GM18873 (cell line): ENCODE measurements around the gene SEPTIN8.
"Not testable (repeated sequence)": the region's sequence is repeated elsewhere in the genome, so short reads cannot be mapped to it uniquely, and the experiment has no call there.

Experiments used
- ATAC-seq: cut with Tn5 transposase; IDR thresholded peaks from one replicate; pipeline ENCODE4 v1.9.1; 2021; ENCODE audit warnings: mild to moderate bottlenecking, moderate library complexity, moderate number of reproducible peaks; ENCODE audit not compliant: unreplicated experiment, low FRiP score

SEPTIN8 gene

DNA sequence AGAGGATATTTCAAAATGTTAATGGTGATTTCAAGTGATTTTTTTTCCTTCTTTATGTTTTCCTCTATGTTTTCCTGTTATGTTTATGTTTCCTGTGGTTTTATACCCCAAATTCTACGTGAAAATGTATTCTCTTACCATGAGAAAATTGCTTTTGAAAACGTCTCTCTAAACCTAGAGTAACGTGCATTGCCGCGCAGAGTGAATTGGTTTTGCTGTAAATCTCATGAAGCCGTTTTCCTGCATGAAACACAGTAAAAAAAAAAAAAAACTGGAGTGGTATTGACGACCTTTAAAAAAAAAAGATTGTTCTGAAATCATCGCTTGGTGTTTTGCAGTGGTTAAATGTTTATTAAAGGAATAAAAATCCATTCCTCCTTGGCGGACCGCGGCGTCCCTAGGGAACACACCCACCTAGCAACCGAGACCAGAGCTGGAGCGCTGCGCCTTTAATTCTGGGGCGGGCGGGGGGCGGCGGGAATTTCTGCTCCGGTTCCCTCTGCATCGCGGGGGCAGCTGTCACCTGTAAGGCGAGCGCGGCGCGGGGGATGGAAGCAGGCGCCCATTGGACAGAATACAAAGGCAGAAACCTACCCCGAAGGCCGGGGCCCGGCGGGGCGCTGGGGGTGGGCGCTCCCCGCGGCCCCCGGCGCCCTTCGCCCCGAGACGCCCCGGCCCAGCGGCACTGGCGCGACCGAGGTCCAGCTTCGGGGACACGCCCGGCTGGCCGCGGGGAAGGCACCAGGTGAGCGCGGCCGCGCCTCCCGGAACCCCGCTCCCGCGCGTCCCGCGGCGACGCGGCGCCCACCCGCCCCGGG, 36.0 kb upstream of the SEPTIN8 start, which contains the start of gene SOWAHA:
TSS of gene SOWAHA (plus strand) at position 522 of the 818 bp plus-strand sequence. CDS start 320 bp downstream, outside the sequence.
- no peak for ATAC-seq

DNA sequence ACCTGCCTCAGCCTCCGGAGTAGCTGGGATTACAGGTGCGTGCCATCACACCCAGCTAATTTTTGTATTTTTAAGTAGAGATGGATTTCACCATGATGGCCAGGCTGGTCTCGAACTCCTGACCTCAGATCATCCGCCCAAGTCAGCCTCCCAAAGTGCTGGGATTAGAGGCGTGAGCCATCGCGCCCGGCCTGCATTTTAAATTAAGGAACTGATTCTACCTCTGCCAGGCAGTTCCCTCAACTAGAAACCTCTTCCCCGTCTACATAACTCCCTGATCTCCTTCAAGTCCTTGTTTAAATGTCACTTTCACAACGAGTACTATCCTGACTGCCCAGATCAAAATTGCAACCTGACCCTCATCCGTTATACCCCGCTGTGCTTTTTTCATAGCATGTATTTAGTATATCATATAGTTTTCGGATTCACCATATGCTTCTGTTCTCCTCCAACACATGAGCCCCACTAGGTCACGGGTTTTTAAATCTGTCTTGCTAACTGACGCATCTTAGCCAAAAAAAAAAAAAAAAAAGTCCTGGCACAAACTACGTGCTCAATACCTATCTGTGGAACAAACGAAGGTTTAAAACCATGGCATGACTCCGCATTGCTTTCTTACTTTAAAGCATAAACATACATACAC, 35.2 kb upstream of the SEPTIN8 start:
- ATAC-seq = no peak

- no peak for ATAC-seq
Measured at GRCh38 chr5:132810605-132811004, 33.6 kb upstream of the SEPTIN8 start.

DNA sequence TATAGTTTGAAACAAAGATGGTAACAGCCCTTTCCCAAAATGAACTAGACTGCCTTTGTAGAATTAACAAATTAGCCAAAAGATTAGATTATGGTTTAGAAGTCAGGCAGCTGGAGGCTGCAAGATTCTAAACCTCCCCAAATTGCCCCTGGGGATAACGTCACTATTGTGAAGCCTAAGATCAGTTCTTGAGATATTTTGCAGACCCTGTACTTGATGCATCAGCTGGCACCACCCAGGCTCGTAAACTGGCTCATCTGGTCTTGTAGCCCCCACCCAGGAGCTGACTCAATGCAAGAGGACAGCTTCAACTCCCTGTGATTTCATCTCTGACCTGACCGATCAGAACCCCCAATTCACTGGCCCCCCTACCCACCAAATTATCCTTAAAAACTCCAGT, 31.8 kb upstream of the SEPTIN8 start:
- ATAC-seq = no peak

GRCh38 chr5:132808448-132808847, 31.4 kb upstream of the SEPTIN8 start:
- ATAC-seq = no peak

DNA sequence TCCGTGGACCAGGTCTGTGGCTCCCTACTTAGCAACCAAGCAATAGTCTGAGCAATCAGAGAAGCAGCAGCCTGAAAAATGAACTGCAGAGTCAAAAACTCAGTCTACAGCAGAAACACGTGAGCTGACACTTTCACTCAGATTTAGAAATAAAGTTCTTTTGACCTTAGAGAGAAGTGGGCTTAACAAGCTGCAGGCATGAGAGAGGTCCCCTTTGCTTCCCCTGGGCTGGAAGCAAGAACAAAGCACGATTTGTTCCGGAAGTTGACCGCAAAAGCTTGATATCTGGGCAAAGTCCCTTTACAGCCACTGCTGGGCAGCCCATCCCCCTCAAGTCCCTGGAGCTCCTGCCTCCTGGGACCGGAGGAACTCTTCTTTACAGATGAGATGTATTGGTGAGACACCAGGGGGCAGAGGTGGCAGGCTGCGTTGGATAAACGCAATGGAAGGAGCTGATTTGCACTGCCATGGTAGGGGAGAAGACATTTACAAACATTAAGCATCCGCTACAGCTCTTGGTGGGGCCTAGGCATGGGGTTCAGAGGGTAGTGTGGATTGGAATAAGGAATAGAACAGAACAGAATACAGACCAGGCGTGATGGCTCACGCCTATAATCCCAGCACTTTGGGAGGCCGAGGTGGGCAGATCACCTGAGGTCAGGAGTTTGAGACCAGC, 30.3 kb upstream of the SEPTIN8 start:
- no peak for ATAC-seq

- ATAC-seq = not testable (repeated sequence)
Measured at GRCh38 chr5:132806804-132807162, 29.7 kb upstream of the SEPTIN8 start.

- ATAC-seq = not testable (repeated sequence)
Measured at GRCh38 chr5:132805872-132806271, 28.8 kb upstream of the SEPTIN8 start.

GRCh38 chr5:132804219-132804618, 27.2 kb upstream of the SEPTIN8 start:
- ATAC-seq = not testable (repeated sequence)

DNA sequence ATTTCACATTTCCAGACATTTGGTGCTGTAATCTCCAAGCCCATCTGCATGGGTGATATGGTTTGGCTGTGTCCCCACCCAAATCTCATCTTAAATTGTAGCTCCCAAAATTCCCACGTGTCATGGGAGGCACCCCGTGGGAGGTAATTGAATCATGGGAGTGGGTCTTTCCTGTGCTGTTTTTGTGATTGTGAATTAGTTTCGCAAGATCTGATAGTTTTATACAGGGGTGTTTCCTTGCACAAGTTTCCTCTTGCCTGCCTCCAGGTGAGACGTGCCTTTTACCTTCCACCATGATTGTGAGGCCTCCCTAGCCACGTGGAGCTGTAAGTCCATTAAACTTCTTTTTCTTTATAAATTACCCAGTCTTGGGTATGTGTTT, 25.6 kb upstream of the SEPTIN8 start:
- ATAC-seq = not testable (repeated sequence)

DNA sequence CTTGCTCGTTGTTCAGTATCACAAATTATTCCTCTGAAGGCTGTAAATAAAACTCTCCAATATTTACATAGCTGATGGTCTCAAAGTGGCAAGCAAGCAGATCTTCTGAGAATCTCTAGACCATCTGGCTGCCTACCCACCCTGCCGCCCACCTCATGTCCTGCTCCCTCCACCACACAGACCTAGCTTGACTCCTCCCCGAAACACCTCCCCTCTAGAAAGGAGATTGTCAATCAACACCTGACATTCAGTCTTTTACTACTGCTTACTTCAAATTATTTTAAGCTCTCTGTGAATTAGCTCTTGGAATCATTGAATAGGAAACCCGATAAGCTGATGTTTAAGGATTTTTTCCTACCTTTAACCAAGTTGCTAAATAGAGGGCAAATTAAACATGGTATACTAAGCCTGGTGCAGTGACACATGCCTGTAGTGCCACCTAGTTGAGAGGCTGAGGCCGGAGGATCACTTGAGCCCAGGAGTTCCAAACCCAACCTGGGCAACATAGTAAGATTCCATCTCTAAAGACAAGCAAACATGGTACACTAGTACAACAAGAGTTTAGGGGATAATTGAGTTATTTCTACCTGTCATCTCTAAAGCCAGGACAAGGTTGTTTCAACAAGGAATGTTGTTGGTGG, 25.1 kb upstream of the SEPTIN8 start:
- no peak for ATAC-seq

GRCh38 chr5:132800545-132800944, 23.5 kb upstream of the SEPTIN8 start:
- ATAC-seq = no peak

DNA sequence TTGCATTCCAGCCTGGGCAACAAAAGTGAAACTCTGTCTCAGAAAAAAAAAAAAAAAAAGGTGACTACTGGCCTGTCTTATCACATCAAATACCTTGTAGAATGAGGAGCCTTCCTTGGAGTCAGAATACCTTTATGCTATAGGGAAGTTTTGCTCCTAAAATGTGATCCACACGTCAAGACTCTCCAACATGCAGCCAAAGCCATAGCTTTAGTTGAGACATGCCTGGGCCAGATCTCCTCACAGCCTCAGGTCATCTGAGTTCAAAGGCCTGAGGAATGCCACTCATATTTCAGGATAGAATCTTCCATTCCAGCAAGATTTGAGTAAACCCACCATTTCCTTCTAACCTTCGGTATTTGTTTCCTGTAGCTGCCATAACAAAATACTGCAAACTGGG, 22.4 kb upstream of the SEPTIN8 start:
- no peak for ATAC-seq

- no peak for ATAC-seq
Measured at GRCh38 chr5:132797651-132798050, 20.6 kb upstream of the SEPTIN8 start.

DNA sequence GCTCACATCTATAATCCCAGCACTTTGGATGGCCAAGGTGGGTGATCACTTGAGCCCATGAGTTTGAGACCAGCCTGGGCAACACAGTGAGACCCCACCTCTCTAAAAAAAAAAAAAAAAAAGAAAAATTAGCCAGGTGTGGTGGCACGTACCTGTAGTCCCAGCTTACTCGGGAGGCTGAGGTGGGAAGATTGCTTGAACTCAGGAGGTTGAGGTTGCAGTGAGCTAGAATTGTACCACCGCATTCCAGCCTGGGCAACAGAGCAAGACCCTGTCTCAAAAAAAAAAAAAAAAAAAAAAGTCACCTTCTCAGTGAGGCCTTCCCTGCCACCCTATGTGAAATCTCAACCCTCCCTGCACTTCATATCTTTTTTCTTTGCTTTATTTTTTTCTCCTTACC, 14.0 kb upstream of the SEPTIN8 start:
- no peak for ATAC-seq

- ATAC-seq = no peak
Measured at GRCh38 chr5:132790201-132790865, 13.3 kb upstream of the SEPTIN8 start.

DNA sequence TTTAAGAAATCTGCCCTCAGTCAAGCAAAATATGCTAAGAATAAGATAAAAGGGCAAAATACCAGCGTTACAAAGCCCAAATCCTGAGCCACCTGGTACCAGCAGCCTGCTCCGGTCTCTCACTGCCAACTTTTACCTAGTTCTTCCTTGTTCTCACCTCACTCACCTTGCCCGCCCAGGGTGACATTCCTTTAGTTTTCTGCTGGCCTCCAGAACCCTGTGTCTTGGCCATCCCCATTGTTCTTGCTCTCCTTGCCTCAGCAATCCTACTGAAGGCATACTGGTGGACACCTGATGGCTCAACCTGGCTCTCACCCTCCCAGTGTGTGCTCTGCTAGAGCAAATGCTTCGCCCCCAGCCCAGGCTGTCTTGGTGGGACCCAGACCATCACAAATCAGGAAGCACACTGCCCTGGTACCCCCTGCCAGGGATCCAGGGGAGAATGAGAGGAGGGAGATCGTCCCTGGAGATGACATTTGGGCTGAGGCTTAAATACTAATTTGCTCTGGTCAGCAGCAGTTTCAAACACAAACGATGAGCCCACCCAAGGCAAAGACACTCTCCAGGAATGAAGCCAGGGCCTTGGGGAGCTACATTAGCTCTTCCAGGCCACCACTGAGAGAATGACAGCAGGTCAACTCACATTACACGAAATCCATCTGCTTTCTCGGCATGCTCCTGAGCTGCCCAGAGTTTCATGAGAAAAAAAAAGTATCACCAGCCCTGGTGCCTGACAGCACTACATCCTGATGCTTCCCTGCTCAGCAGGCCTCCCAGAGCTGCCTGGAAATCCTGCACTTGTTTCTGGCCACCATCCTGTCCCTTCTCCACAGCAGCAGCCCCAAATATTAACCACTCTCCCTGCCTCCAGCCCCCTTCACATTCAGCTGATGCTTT, 12.2 kb upstream of the SEPTIN8 start:
- no peak for ATAC-seq

- ATAC-seq = no peak
Measured at GRCh38 chr5:132788508-132788907, 11.5 kb upstream of the SEPTIN8 start.

DNA sequence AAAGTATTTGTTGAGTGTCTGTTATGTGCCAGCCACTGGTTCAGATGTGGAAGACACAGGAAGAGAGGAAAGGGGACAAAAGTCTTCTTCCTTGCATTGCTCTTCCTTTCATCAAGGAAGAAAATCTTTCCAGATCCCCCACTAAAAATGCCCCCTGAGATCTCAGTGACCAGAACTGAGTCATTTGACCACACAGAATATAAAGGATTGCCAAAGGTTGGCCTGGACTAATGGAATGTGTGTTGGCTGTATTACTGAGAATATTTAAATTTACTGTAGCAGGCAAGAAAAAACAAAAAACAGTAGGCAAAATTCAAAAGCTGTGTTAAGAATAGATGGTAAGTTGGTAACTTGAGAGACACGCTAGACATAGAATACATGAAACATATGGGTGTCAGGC, 10.0 kb upstream of the SEPTIN8 start:
- ATAC-seq = no peak
